GM21423 (cell line): ENCODE measurements around the gene PARD3B.

Experiments used
- ATAC-seq: cut with Tn5 transposase; IDR thresholded peaks from one replicate; pipeline ENCODE4 v1.9.1; 2021; ENCODE audit warnings: mild to moderate bottlenecking, moderate library complexity; ENCODE audit not compliant: unreplicated experiment

PARD3B gene

GRCh38 chr2:204982303-204982702 is 437.0 kb downstream of the PARD3B start:
- ATAC-seq, result no peak

DNA sequence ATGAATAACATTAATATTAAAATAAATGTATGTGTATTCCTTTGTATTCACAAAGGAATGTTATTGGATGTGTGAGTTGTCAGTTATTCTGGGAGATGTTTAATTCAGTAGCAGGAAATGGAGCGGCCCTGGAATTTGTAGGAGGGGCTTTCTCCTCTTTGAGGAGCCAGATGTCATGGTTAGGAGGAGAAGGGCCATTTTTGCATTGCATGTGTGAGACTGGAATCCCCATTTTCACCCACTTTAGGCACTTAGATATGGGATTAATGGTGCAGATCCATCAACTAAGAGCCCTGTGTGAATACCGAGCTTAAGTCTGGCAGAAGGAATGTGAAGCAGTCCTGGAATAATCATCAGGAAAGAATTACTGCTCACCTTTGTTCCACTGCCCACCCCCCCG is 439.2 kb downstream of the PARD3B start:
- ATAC-seq, result no peak

- no peak for ATAC-seq
Observed at GRCh38 chr2:204986641-204987040, 441.4 kb downstream of the PARD3B start.

DNA sequence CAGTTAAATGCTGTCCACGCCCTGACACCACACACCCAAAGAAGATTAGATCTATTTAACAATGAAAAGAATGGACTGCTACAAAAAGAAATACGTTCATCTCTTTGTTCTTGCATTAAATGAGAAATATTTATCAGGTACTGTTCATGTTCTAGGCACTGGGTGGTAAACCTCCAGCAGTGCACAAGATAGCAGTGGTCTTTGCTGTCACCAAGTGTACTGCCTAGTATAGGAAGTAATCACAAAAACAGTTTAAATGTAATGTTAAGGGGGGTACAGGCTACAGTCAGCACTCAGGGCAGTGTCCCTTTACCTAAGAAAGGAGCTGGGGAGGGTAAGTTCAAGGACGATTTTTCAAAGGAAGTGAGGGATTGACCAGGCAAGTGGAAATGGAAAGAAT is 443.6 kb downstream of the PARD3B start:
- no peak for ATAC-seq

GRCh38 chr2:204989877-204990276 is 444.6 kb downstream of the PARD3B start:
- no peak for ATAC-seq

GRCh38 chr2:205001300-205001966 is 456.2 kb downstream of the PARD3B start:
- no peak for ATAC-seq

DNA sequence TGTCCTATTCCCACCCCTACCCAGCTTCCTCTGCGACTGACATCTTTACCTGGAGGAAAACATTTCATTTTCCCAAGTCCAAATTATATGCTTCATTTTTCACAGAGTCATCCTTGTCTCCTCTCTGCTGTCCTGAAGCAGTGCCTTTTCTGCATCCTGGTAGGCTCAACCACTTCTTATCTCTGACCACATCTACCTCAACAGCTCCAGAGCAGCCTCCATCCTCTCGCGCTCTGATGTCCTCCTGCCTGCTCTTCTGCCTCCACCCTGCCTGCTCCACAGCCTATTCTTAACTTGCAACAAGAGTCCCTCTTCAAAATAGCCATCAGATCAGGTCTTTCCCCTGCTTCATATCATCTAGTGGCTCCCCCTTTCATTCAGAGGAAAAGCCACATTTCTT is 457.1 kb downstream of the PARD3B start:
- no peak for ATAC-seq

- ATAC-seq, result no peak
Observed at GRCh38 chr2:205003288-205003687, 458.0 kb downstream of the PARD3B start.

DNA sequence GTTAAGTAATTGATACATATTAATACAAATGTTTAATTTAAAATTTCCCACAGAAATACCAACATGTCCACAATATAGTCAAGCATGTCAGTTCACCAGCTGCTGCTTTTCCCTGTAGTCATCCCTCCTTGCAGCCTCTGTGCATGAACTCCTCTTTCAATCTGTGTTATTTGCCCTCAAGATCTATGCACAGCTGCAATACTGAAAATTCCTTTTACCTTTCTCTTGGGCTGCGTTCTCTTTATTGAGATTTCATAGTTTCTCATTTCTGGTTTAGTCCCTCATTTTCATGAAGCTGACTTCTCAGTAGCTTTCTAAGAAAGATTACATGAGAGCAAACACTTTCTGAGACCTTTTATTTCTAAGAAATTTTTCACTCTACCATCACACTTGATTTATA is 464.9 kb downstream of the PARD3B start:
- ATAC-seq, result no peak

DNA sequence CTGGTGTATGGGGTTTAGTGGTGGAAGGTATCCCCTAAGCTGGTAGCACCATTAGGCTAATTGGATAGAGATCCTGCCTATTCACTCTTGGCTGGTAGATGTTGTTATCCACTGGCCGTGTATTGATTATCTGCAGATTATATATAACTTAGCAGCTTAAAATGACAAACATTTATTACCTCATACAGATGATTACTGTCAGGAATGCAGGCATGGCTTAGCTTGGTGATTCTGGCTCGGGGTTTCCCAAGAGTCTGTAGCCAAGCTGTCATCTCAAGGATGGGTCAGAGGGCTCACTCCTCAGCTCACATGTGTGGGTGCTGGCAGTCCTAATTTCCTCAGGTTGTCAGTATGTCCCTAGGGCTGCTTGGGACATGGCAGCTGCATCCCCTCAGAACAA is 465.8 kb downstream of the PARD3B start:
- ATAC-seq, result no peak

GRCh38 chr2:205012961-205013360 is 467.7 kb downstream of the PARD3B start:
- ATAC-seq, result no peak

- ATAC-seq, result no peak
Observed at GRCh38 chr2:205013586-205013985, 468.3 kb downstream of the PARD3B start.

DNA sequence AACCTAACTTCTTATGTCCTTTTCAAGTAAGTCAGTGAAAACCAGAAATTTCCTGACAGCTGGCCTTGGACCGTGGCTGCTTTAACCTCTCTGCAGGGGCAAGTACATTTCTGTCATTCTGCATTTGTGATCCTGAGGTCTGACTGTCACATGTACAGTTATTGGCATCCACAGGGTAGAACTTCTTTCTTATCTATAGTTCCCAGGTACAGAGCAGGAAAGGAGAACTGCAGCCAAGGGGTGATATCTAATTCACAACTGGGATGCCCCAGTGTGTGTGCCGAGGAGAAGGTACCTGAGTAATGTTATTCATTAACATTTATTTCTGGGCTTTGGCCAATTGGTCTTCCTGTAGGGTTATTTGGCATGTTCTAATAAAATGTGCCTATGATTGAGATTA is 468.9 kb downstream of the PARD3B start:
- ATAC-seq, result no peak

- ATAC-seq, result no peak
Observed at GRCh38 chr2:205017381-205017780, 472.1 kb downstream of the PARD3B start.

GRCh38 chr2:205017912-205018311 is 472.6 kb downstream of the PARD3B start:
- no peak for ATAC-seq

- ATAC-seq, result no peak
Observed at GRCh38 chr2:205020673-205021072, 475.4 kb downstream of the PARD3B start.

GRCh38 chr2:205022841-205023240 is 477.6 kb downstream of the PARD3B start:
- ATAC-seq, result no peak

GRCh38 chr2:205024822-205025518 is 479.7 kb downstream of the PARD3B start:
- no peak for ATAC-seq

- ATAC-seq, result no peak
Observed at GRCh38 chr2:205025580-205026240, 480.4 kb downstream of the PARD3B start.

GRCh38 chr2:205030695-205031094 is 485.4 kb downstream of the PARD3B start:
- ATAC-seq, result no peak

- no peak for ATAC-seq
Observed at GRCh38 chr2:205032093-205032551, 486.8 kb downstream of the PARD3B start.

- no peak for ATAC-seq
Observed at GRCh38 chr2:205033431-205033830, 488.2 kb downstream of the PARD3B start.
